Stimulated activated CD4-positive, alpha-beta T cell treated with anti-CD3 and anti-CD28 coated beads, Interleukin-4, amount 100 ng/mL, for 1 hour (primary cell): ENCODE measurements around the gene LY6G6F.

Experiments
- DNase-seq: peaks from one replicate; pipeline ENCODE4 v3.0.0-alpha.2; 2020

Gene LY6G6F

DNA sequence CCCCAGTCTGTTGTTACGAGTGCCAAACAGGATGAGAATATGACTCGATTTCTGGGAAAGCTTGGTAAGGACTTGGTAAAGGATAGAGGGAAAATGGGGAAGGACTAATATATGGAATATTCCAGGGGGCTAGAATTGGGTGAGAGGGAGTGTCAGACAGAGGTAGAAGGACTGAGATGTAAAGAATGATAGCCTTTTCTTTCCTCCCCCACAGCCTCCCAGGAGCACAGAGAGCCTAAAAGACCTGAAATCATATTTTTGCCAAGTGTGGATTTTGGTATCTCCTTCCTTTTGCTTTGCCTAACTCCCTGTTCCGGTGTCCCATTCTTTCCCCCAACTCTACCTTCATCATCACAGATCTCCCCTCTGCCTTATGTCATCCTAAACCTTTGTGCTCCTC is 36.2 kb downstream of the LY6G6F start:
- DNase-seq: no peak

DNA sequence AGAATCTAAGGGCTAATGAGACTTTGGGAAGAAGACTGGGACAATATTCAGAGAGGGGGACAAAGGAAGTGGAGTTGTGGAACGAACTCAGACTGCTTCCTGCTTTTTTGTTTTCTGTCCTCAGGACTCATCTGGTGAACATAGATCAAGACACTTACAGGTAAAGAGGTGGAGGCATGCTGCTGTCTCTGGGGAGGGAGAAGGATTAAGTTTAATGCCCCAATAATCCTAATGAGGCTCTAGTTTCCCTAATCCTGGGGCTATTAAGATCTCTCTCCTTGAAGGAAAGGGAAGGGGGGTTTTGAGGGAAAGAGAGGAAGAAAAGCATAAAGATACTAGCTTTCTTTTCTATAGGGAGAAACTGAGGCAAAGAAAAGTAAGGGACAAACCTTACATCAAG is 37.8 kb downstream of the LY6G6F start:
- no peak for DNase-seq

DNA sequence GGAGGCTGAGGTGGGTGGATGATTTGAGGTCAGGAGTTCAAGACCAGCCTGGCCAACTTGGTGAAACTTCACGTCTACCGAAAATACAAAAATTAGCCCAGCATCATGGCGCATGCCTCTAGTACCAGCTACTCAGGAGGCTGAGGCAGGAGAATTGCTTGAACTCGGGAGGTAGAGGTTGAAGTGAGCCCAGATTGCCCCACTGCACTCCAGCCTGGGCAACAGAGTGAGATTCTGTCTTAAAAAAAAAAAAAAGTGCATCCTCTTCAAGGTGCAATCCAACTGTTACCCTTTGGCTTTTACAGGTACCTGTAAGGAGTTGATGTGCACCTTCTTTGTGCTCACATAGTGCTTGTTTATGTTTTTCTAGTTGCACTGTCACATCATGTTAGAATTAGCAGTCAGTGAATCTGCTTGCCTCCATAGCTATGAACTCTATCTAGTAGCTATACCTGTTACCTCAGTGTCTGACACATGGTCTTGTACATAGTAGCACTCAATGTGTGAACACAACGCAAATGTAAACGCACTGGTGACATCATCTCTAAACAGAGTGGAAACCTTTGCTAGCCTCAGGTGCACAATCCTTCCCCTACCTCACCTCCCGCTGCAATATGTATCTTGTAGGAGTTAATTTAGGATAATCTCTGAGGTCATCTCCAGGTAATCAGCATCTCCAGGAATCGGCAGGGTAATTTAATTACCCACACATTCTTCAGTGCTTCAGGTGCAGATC is 42.8 kb downstream of the LY6G6F start:
- DNase-seq: no peak

DNA sequence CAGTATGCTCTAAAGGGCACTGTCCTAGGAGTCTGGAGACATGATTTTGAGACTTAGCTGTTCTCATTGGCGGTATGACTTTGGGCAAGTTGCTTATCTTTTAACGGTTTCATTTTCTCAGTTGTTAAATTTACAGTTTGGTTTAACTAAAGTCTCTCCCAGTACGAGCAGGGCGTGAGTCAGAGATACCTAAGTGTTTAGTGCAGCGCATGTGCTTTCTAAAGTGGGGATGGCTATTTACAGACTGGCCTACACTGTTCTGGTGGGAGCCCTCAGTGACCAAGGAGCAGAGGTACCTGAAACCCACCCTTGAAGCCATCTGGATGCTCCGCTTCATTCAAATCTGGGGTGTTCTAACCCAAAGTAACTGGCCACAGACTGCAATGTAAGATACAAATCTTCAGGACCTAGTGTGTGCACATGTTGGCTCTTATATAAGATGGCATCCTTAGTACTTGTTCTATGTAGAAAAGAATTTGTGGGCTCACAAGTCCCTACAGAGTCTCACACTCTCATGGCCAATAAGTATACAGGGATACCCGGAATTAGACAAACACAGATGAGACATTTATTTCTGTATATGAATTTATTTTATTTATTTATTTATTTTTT is 43.9 kb downstream of the LY6G6F start:
- no peak for DNase-seq

DNA sequence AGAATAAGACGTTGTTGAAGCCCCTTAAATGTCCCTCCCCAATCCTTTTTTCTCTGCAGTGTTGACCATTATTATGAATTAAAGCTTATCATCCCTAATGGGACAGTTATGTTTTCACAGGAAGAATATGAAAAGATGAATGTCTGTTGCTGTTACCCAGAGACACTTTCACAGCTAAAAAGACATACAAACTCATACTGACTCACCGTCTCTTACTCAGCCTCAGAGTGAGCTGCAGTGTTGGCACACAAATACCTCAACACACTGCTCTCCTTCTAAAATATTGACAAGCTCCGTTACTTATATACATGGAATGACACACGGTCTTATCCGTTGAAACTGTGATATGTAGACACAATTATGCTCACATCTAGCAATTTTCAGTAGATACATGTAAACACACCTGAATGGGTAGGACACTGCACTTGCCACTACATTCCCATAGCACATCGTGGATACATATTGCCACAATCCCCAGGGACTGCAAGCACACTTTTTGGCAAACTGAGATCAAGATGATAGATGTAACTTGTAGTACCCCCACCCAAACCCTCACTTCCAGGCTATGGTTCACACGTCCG is 46.2 kb downstream of the LY6G6F start:
- DNase-seq: no peak

DNA sequence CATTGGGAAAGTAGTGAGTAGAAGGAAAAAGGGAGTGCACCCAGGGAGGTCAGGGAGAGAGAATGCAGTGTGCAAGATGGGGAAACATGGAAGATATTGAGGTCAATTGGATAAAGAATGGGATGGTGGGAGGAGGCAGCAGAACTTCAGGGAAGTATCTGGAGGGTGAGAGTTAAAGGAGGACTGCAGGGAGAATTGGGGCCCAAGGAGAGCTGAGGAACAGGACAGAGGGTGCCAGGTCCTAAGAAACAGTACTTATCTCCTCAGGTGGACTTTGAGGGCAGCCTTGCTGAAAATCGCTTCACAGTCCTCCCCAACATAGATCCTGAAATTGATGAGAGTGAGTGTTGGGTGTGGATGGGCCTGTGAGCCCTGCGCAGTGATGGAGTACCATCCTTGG is 51.6 kb downstream of the LY6G6F start:
- DNase-seq: no peak
